Activated naive CD8-positive, alpha-beta T cell treated with anti-CD3 and anti-CD28 coated beads, Interleukin-2, amount 10 ng/mL, durations not matched to agents 7 days and 5 days (primary cell): ENCODE results near the gene ENTHD1. TPM values are rescaled to one million over a fixed set of nuclear protein-coding genes. Genes with fewer than 3 reads are reported as not detected.

Source experiments
- ATAC-seq: fragments of 150-1000 bp; cut with Tn5 transposase; one replicate; pipeline ENCODE4 v1.10.0; 2021; ENCODE audit warnings: low read depth, moderate library complexity
- POLR2A ChIA-PET: fragments of 350-600 bp; sonication (Branson Sonifier 250); formaldehyde crosslinking; loops from one replicate; lab custom pipeline; 2021; ENCODE audit warnings: antibody characterized with exemption; lab: Charles Lee
- DNase-seq: peaks from one replicate; pipeline ENCODE4 v3.0.0; 2021
- H3K27ac Mint-ChIP-seq: one replicate; pipeline ENCODE4 v1.8.0; 2022; ENCODE audit warnings: mild to moderate bottlenecking, mixed read lengths
- H3K27me3 Mint-ChIP-seq: one replicate; pipeline ENCODE4 v1.8.0; 2022; ENCODE audit warnings: mild to moderate bottlenecking, moderate library complexity, mixed read lengths
- H3K36me3 Mint-ChIP-seq: one replicate; pipeline ENCODE4 v1.8.0; 2021; ENCODE audit warnings: mild to moderate bottlenecking, mixed read lengths
- H3K4me1 Mint-ChIP-seq: one replicate; pipeline ENCODE4 v1.8.0; 2021; ENCODE audit warnings: mixed read lengths
- H3K4me3 Mint-ChIP-seq: one replicate; pipeline ENCODE4 v1.8.0; 2022; ENCODE audit warnings: mild to moderate bottlenecking, moderate library complexity, mixed read lengths
- H3K9me3 Mint-ChIP-seq: one replicate; pipeline ENCODE4 v1.8.0; 2021; ENCODE audit warnings: mixed read lengths
- total RNA-seq, 2 experiments: library from RNA; stranded (reverse); gene quantifications; one replicate each; pipeline ENCODE4 v1.2.3, GENCODE V29; 2021

The ENTHD1 gene
- total RNA-seq, 2 experiments from 2014 or later: 0.11 to 0.34 TPM

- Mint-ChIP-seq H3K27ac (no peak overlapping the region), H3K36me3 (no peaks in the 10 kb centered on the region), H3K9me3 (no peaks in the 10 kb centered on the region), H3K4me3 (no peak overlapping the region), H3K27me3 (peaks cover 40% of the 10 kb centered on the region), H3K4me1 (peaks cover 3% of the 10 kb centered on the region)
- no peak for DNase-seq
- POLR2A ChIA-PET: no interaction called here
- ATAC-seq: no peak
These were observed 77.6 kb downstream of the ENTHD1 start for GRCh38 chr22:39815932-39816331.

DNA sequence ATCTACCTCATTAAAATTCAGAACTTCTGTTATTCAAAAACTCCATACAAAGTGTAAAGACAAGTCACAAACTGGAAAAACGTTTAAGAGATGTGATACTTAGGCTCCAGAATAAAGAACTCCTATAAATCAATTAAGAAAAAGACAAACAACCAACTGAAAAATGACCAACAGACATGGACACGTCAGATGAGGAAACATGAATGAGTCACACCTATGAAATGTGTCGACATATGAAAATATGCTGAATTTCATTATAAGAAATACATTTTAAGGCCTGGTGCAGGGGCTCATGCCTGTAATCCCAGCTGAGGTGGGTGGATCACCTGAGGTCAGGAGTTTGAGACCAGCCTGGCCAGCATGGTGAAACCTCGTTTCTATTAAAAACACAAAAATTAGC is 78.7 kb downstream of the ENTHD1 start:
- H3K4me1 Mint-ChIP-seq: peaks cover 7% of the 10 kb centered on the region
- H3K27me3 Mint-ChIP-seq: peaks cover 29% of the 10 kb centered on the region
- DNase-seq: no peak
- H3K9me3 Mint-ChIP-seq: no peaks in the 10 kb centered on the region
- no peak for ATAC-seq
- H3K27ac Mint-ChIP-seq: no peak overlapping the region
- no peaks in the 10 kb centered on the region for H3K36me3 Mint-ChIP-seq
- no peak overlapping the region for H3K4me3 Mint-ChIP-seq
- POLR2A ChIA-PET: no interaction called here

DNA sequence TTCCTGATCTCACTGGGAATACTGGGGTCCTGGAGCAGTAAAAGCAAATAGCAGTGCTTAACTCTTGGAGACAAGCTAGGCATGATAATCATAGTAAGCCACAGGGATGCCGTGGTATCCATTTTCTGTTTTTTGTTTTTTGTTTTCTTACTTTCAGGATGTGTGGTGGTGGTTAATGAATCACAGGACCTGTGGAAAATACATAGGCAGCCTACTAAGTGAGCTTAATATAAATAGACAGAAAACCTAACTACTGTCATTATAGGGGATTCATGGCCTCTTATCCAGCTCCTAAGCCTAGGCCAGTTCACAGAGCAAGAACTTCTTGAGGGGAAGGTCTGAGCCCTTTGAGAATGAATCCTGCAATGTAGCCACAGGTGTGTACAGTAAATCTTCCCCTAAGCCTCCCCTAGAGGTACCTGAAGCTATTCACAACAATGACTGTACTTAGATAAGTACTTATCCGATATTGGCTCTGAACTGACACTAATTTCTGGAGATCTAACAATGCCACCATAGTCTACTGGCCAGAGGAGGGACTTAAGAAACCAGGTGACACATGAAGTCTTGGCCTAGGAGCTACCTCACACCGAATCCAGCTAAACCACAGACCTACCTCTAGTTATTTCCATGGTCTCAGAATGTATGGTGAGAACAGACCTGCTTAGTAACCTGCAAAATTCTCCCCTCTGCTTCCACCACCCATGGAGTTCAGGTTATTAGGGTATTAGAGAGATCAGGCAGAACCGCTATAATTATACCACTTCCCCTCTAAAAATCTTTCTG is 83.6 kb downstream of the ENTHD1 start:
- Mint-ChIP-seq H3K36me3 (no peaks in the 10 kb centered on the region), H3K9me3 (no peaks in the 10 kb centered on the region), H3K27me3 (peaks cover 12% of the 10 kb centered on the region), H3K27ac (no peak overlapping the region), H3K4me3 (no peak overlapping the region), H3K4me1 (peaks cover 17% of the 10 kb centered on the region)
- no peak for DNase-seq
- POLR2A ChIA-PET: no interaction called here
- ATAC-seq: no peak

- Mint-ChIP-seq H3K4me3 (no peak overlapping the region), H3K27ac (no peak overlapping the region), H3K36me3 (peaks cover 5% of the 10 kb centered on the region), H3K27me3 (peaks cover 17% of the 10 kb centered on the region), H3K9me3 (peaks cover 2% of the 10 kb centered on the region), H3K4me1 (peaks cover 17% of the 10 kb centered on the region)
- ATAC-seq (no peak), DNase-seq (no peak)
- POLR2A ChIA-PET: no interaction called here
These were observed 85.5 kb downstream of the ENTHD1 start for GRCh38 chr22:39808081-39808480.

DNA sequence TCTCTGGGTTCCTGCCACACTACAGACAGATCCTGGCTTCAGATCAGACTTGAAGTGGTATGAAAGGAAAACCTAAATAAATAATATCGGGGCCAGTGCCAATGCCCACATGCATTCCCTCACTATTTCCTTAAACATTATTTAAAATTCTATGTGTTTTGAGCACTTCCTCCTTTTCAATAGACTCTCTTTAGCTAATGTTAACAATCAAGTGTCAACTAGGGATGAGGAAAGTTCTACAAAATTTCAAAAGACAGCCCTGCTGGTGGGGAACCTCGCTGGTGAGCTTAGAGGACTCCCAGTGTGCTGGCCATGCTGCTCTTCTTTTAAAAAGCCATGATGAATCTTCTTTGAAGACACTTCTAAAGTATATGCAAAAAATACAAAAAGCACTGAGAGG is 87.5 kb downstream of the ENTHD1 start:
- no peak overlapping the region for H3K4me3 Mint-ChIP-seq
- H3K36me3 Mint-ChIP-seq: peaks cover 6% of the 10 kb centered on the region
- POLR2A ChIA-PET: no interaction called here
- no peak for DNase-seq
- no peak overlapping the region for H3K27ac Mint-ChIP-seq
- peaks cover 25% of the 10 kb centered on the region for H3K27me3 Mint-ChIP-seq
- H3K9me3 Mint-ChIP-seq: peaks cover 5% of the 10 kb centered on the region
- no peak for ATAC-seq
- peaks cover 17% of the 10 kb centered on the region for H3K4me1 Mint-ChIP-seq

DNA sequence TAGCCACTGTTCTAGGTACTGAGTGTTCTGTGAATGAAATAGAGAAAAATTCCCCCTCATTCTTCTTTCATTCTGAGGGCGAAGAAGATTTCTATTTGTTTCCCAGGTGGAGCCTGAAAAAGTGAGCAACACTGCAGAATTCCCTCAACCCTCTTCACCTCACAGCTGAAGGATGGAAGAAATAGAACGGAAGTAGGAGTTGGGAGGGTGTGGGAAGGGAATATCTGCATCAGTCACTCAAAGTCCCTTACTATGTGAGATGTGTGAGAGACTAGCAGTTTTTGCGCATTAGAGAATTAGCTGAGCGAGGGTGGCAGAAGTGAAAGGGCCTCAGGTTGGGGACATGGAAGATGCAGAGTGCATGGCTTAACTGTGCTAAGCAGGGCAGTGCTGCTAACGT is 88.4 kb downstream of the ENTHD1 start:
- Mint-ChIP-seq H3K36me3 (peaks cover 6% of the 10 kb centered on the region), H3K9me3 (peaks cover 8% of the 10 kb centered on the region), H3K4me1 (peaks cover 17% of the 10 kb centered on the region), H3K4me3 (no peak overlapping the region), H3K27ac (no peak overlapping the region), H3K27me3 (peaks cover 29% of the 10 kb centered on the region)
- POLR2A ChIA-PET: no interaction called here
- no peak for ATAC-seq
- DNase-seq: no peak

GRCh38 chr22:39802682-39803081 is 90.9 kb downstream of the ENTHD1 start:
- POLR2A ChIA-PET: no interaction called here
- DNase-seq: no peak
- Mint-ChIP-seq H3K27me3 (peaks cover 31% of the 10 kb centered on the region), H3K27ac (no peak overlapping the region), H3K36me3 (peaks cover 11% of the 10 kb centered on the region), H3K4me3 (no peak overlapping the region), H3K4me1 (peaks cover 11% of the 10 kb centered on the region), H3K9me3 (peaks cover 17% of the 10 kb centered on the region)
- ATAC-seq: no peak

DNA sequence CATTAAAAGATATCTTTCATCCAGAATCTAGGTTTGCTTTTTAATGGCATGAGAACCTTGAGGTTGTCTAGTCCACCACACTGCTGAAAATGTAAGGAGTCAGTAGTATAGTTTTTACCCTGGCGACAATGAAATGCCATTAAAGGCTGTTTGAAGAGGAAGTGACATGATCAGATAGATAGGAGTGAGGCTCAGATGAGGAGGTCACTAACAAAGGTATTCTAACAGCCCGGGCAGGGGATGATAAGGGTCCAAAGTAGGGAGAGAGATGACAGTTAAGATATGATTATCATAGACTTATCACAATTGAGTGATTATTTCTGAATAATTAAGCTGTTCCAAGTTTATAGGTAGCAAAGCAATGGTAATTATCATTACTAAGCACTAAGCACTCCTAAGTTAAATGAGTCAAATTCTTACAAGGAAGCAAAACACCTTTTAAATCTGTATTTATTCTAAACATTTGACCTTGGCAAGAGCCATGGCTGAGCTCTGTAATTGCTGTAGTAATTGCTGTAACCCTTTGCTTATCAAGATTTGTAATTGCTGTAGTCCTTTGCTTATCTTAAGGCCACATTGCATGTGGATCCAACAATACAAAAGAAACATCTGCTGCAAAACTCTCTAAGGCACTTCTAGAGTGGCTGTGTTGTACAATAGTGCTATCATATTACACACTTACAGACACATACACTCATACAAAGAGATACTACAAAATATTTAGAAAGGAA is 92.6 kb downstream of the ENTHD1 start:
- Mint-ChIP-seq H3K27ac (no peak overlapping the region), H3K36me3 (peaks cover 15% of the 10 kb centered on the region), H3K9me3 (peaks cover 26% of the 10 kb centered on the region), H3K4me1 (peaks cover 11% of the 10 kb centered on the region), H3K27me3 (peaks cover 35% of the 10 kb centered on the region), H3K4me3 (no peak overlapping the region)
- POLR2A ChIA-PET: no interaction called here
- DNase-seq (no peak), ATAC-seq (no peak)

- Mint-ChIP-seq H3K4me3 (no peak overlapping the region), H3K27ac (no peak overlapping the region), H3K9me3 (peaks cover 24% of the 10 kb centered on the region), H3K4me1 (peaks cover 2% of the 10 kb centered on the region), H3K36me3 (peaks cover 9% of the 10 kb centered on the region), H3K27me3 (peaks cover 31% of the 10 kb centered on the region)
- DNase-seq (no peak), ATAC-seq (no peak)
- POLR2A ChIA-PET: no interaction called here
These were observed 95.9 kb downstream of the ENTHD1 start for GRCh38 chr22:39797528-39798147.

DNA sequence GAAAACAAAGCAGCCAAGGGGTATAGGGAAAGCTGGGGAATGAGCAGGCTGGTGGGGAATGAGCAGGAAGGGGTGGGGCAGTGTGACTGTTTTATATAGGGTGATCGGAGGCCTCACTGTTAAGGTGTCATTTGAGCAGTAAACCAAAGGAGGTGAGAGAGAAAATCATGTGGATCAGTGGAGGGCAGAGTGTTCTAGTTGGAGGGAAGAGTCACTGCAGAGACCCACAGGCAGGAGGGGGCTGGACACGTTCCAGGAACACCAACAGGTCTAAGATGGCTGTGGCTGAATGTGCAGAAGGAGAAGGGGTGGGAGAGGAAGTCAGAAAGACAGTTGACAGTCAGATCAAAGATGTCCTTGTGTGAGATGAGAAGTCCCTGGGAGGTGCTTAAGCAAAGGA is 103.8 kb downstream of the ENTHD1 start:
- H3K27ac Mint-ChIP-seq: no peak overlapping the region
- H3K9me3 Mint-ChIP-seq: peaks cover 3% of the 10 kb centered on the region
- H3K4me3 Mint-ChIP-seq: no peak overlapping the region
- POLR2A ChIA-PET: no interaction called here
- H3K4me1 Mint-ChIP-seq: peaks cover 5% of the 10 kb centered on the region
- ATAC-seq: no peak
- H3K27me3 Mint-ChIP-seq: peaks cover 6% of the 10 kb centered on the region
- DNase-seq: no peak
- H3K36me3 Mint-ChIP-seq: peaks cover 2% of the 10 kb centered on the region

DNA sequence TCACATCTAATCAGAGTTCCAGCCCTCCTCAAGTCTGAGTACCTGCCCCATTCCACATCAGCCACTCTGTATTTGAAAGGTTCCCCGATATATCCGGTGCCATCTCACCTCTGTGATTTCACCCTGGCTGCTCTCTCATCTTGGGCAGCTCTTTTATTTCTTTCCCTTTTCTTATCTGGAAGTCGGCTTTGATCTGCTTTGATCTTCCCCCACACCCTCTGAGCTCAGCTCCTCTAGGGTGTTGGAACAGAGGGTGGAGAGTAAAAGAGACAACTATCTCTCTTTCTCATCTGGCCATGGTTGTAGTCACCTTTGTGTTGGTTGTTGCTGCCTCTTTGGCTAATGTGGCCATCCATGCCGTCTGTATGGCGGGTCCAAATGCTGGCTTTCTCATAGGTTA is 108.3 kb downstream of the ENTHD1 start:
- H3K27ac Mint-ChIP-seq: no peak overlapping the region
- peaks cover 5% of the 10 kb centered on the region for H3K4me1 Mint-ChIP-seq
- ATAC-seq: no peak
- POLR2A ChIA-PET: interaction anchor here (0.6 to 1.4 kb wide), 2 partner anchors 12 to 587 kb away, joined by 4 to 11 read pairs; no protein-coding TSS in a partner anchor
- H3K27me3 Mint-ChIP-seq: peaks cover 3% of the 10 kb centered on the region
- peaks cover 2% of the 10 kb centered on the region for H3K36me3 Mint-ChIP-seq
- H3K9me3 Mint-ChIP-seq: peaks cover 5% of the 10 kb centered on the region
- H3K4me3 Mint-ChIP-seq: no peak overlapping the region
- DNase-seq: no peak

GRCh38 chr22:39777716-39778454 is 115.7 kb downstream of the ENTHD1 start:
- POLR2A ChIA-PET: interaction anchor here (1.0 kb wide), 1 partner anchor 93 kb away, joined by 3 read pairs; no protein-coding TSS in a partner anchor
- H3K27me3 Mint-ChIP-seq: peaks cover 3% of the 10 kb centered on the region
- H3K4me3 Mint-ChIP-seq: no peak overlapping the region
- DNase-seq: no peak
- peaks cover 22% of the 10 kb centered on the region for H3K4me1 Mint-ChIP-seq
- H3K36me3 Mint-ChIP-seq: no peaks in the 10 kb centered on the region
- H3K27ac Mint-ChIP-seq: no peak overlapping the region
- no peaks in the 10 kb centered on the region for H3K9me3 Mint-ChIP-seq
- ATAC-seq: no peak
